H1 (cell line): Measurements from ENCODE around the gene NBEA. TPM values are rescaled to one million over a fixed set of nuclear protein-coding genes. Genes with fewer than 3 reads are reported as not detected.

ENCODE experiments used
- CTCF ChIA-PET: fragments of 300-600 bp; sonication (Branson Sonifier 250); formaldehyde crosslinking; loops from one replicate; lab custom pipeline; 2021; ENCODE audit not compliant: partially characterized antibody; lab: Charles Lee
- POLR2A ChIA-PET: fragments of 300-600 bp; sonication (Branson Sonifier 250); formaldehyde crosslinking; loops from one replicate; lab custom pipeline; 2021; ENCODE audit warnings: inconsistent platforms; ENCODE audit not compliant: partially characterized antibody; lab: Charles Lee
- DNase-seq, 2 experiments: peaks; one replicate each; pipeline versions ENCODE4 v3.0.0 to v3.0.0-alpha.2; 2010 to 2022; ENCODE audit warnings: low spot score in 2 of 2, low read depth in 1 of 2, mixed read lengths in 1 of 2
- FAIRE-seq: peaks from 2 replicates; lab custom pipeline; 2011; peaks lifted over from hg19 to GRCh38; lab: Jason Lieb, UNC
- H2AFZ ChIP-seq: 2 replicates; pipeline ENCODE4 v1.8.1; 2012; ENCODE audit warnings: low read length, inconsistent platforms
- H2AK5ac ChIP-seq: 2 replicates; pipeline ENCODE4 v1.6.1; 2013; ENCODE audit warnings: low read depth, low read length
- H2BK120ac ChIP-seq: replicated peaks from 2 replicates; pipeline ENCODE3; 2013; ENCODE audit warnings: low read depth, low read length, inconsistent platforms
- H2BK12ac ChIP-seq: 2 replicates; pipeline ENCODE4 v1.6.1; 2013; ENCODE audit warnings: low read depth, low read length
- H2BK15ac ChIP-seq: 2 replicates; pipeline ENCODE4 v1.6.1; 2013; ENCODE audit warnings: low read length
- H2BK20ac ChIP-seq: 2 replicates; pipeline ENCODE4 v1.6.1; 2013; ENCODE audit warnings: low read length
- H2BK5ac ChIP-seq: 2 replicates; pipeline ENCODE4 v1.6.1; 2013; ENCODE audit warnings: low read depth, low read length
- H3K14ac ChIP-seq: 2 replicates; pipeline ENCODE4 v1.6.1; 2013; ENCODE audit warnings: inconsistent platforms; ENCODE audit not compliant: insufficient read length
- H3K18ac ChIP-seq: 2 replicates; pipeline ENCODE4 v1.6.1; 2013; ENCODE audit warnings: low read length; ENCODE audit errors: extremely low read depth
- H3K23ac ChIP-seq: 2 replicates; pipeline ENCODE4 v1.6.1; 2013; ENCODE audit warnings: inconsistent platforms; ENCODE audit not compliant: insufficient read length
- H3K23me2 ChIP-seq: 2 replicates; pipeline ENCODE4 v1.6.1; 2013; ENCODE audit warnings: low read depth, low read length
- H3K27ac ChIP-seq: 2 replicates; pipeline ENCODE4 v1.6.1; 2011; ENCODE audit warnings: low read depth, low read length, inconsistent platforms
- H3K27me3 ChIP-seq, 4 experiments: replicated peaks in 1 of 4; 1 replicate in 1 of 4; 2 replicates in 3 of 4; pipeline versions ENCODE4 v1.6.1 to v1.8.1; 2011 to 2013; ENCODE audit warnings: low read length in 3 of 4, mild to moderate bottlenecking in 3 of 4, inconsistent platforms in 2 of 4, mixed read lengths in 2 of 4, moderate library complexity in 1 of 4; ENCODE audit not compliant: control insufficient read depth in 3 of 4, insufficient read depth in 3 of 4; ENCODE audit errors: extremely low read depth in 1 of 4
- H3K36me3 ChIP-seq, 4 experiments: 2 replicates each; pipeline versions ENCODE4 v1.6.1 to v1.8.1; 2011 to 2013; ENCODE audit warnings: mild to moderate bottlenecking in 4 of 4, low read length in 3 of 4, moderate library complexity in 2 of 4, control low read depth in 1 of 4, inconsistent platforms in 1 of 4; ENCODE audit not compliant: insufficient read depth in 4 of 4, control insufficient read depth in 2 of 4
- H3K4ac ChIP-seq: replicated peaks from 2 replicates; pipeline ENCODE3; 2013; ENCODE audit warnings: low read length, low read depth, mixed read lengths, inconsistent platforms; ENCODE audit not compliant: insufficient read length
- H3K4me1 ChIP-seq, 4 experiments: replicated peaks in 1 of 4; 1 replicate in 1 of 4; 2 replicates in 3 of 4; pipeline versions ENCODE4 v1.6.1 to v1.8.1; 2011 to 2013; ENCODE audit warnings: low read length in 3 of 4, inconsistent platforms in 2 of 4, mixed read lengths in 1 of 4; ENCODE audit not compliant: insufficient read depth in 4 of 4, control insufficient read depth in 3 of 4
- H3K4me2 ChIP-seq, 2 experiments: 2 replicates each; pipeline versions ENCODE4 v1.6.1 to v1.8.1; 2011 to 2013; ENCODE audit warnings: low read depth in 2 of 2, low read length in 2 of 2, control low read depth in 1 of 2, inconsistent platforms in 1 of 2, mild to moderate bottlenecking in 1 of 2; ENCODE audit not compliant: insufficient read depth in 1 of 2
- H3K4me3 ChIP-seq, 4 experiments: fragments of 200-600, 300-600 bp in 1 of 4; sonication (generic), shearing (Covaris generic), sonication (Bioruptor Twin) in 1 of 4; 2 replicates each; pipeline versions ENCODE4 v1.5.1 to v1.8.1; 2011 to 2016; ENCODE audit warnings: low read length in 4 of 4, low read depth in 3 of 4, control low read depth in 2 of 4, inconsistent platforms in 2 of 4, mild to moderate bottlenecking in 2 of 4, mixed read lengths in 1 of 4, moderate library complexity in 1 of 4; ENCODE audit not compliant: insufficient read depth in 2 of 4; ENCODE audit errors: extremely low read depth in 1 of 4
- H3K56ac ChIP-seq: replicated peaks from 2 replicates; pipeline ENCODE3; 2013; ENCODE audit warnings: low read depth, mild to moderate bottlenecking, mixed read lengths, low read length, inconsistent platforms; ENCODE audit not compliant: insufficient read length
- H3K79me1 ChIP-seq: 2 replicates; pipeline ENCODE4 v1.6.1; 2013; ENCODE audit warnings: low read depth, low read length, control low read depth
- H3K79me2 ChIP-seq, 2 experiments: 2 replicates each; pipeline versions ENCODE4 v1.6.1 to v1.8.1; 2012 to 2013; ENCODE audit warnings: low read length in 2 of 2, mild to moderate bottlenecking in 2 of 2, inconsistent platforms in 1 of 2; ENCODE audit not compliant: insufficient read depth in 2 of 2, control insufficient read depth in 1 of 2
- H3K9ac ChIP-seq, 4 experiments: replicated peaks in 1 of 4; 1 replicate in 1 of 4; 2 replicates in 3 of 4; pipeline versions ENCODE4 v1.6.1 to v1.8.1; 2011 to 2013; ENCODE audit warnings: low read depth in 3 of 4, low read length in 3 of 4, control low read depth in 2 of 4, mild to moderate bottlenecking in 2 of 4, moderate library complexity in 2 of 4, inconsistent platforms in 1 of 4; ENCODE audit errors: extremely low read depth in 1 of 4
- H3K9me3 ChIP-seq, 2 experiments: 2 replicates each; pipeline versions ENCODE4 v1.6.1 to v1.8.1; 2012 to 2013; ENCODE audit warnings: mild to moderate bottlenecking in 2 of 2, moderate library complexity in 2 of 2, control low read depth in 1 of 2, inconsistent platforms in 1 of 2, low read depth in 1 of 2, low read length in 1 of 2, mixed read lengths in 1 of 2; ENCODE audit not compliant: insufficient read depth in 2 of 2
- H4K20me1 ChIP-seq, 2 experiments: replicated peaks in 1 of 2; 2 replicates each; pipeline versions ENCODE3 to v1.8.1; 2011 to 2013; ENCODE audit warnings: inconsistent platforms in 2 of 2, low read length in 2 of 2, mild to moderate bottlenecking in 1 of 2; ENCODE audit not compliant: insufficient read depth in 2 of 2, control insufficient read depth in 1 of 2
- H4K5ac ChIP-seq: 2 replicates; pipeline ENCODE4 v1.6.1; 2013; ENCODE audit warnings: low read length, low read depth, mixed read lengths, inconsistent platforms; ENCODE audit not compliant: insufficient read length
- H4K8ac ChIP-seq: 2 replicates; pipeline ENCODE4 v1.8.0; 2013; ENCODE audit warnings: mild to moderate bottlenecking, moderate library complexity, low read length, inconsistent platforms; ENCODE audit not compliant: insufficient read depth; ENCODE audit errors: extremely low read depth
- H4K91ac ChIP-seq: replicated peaks from 2 replicates; pipeline ENCODE3; 2013; ENCODE audit warnings: low read length, mixed read lengths, inconsistent platforms; ENCODE audit not compliant: insufficient read length
- CEBPB ChIP-seq: IDR thresholded peaks from 2 replicates; pipeline ENCODE4 v1.6.1; 2012; ENCODE audit warnings: low read depth, low read length
- CREB1 ChIP-seq: IDR thresholded peaks from 2 replicates; pipeline ENCODE4 v1.6.1; 2012; ENCODE audit warnings: inconsistent platforms
- EP300 ChIP-seq, 2 experiments: IDR thresholded peaks; 1 replicate in 1 of 2; 2 replicates in 1 of 2; pipeline ENCODE4 v1.6.1; 2011 to 2012; ENCODE audit warnings: low read depth in 2 of 2, low read length in 2 of 2, mild to moderate bottlenecking in 2 of 2, borderline replicate concordance in 1 of 2, inconsistent platforms in 1 of 2, moderate library complexity in 1 of 2
- FOSL1 ChIP-seq: IDR thresholded peaks from 2 replicates; pipeline ENCODE4 v1.6.1; 2011; ENCODE audit warnings: mild to moderate bottlenecking, low read depth, low read length, moderate library complexity; ENCODE audit not compliant: insufficient read depth
- JUND ChIP-seq: IDR thresholded peaks from 2 replicates; pipeline ENCODE4 v1.6.1; 2011; ENCODE audit warnings: mild to moderate bottlenecking, improper control_type of control experiment, low read length
- KDM5A ChIP-seq: fragments of 200-600 bp; IDR thresholded peaks from 2 replicates; pipeline ENCODE4 v1.7.1; 2012; ENCODE audit warnings: mild to moderate bottlenecking, low read length, inconsistent platforms, mixed read lengths
- MAFK ChIP-seq: IDR thresholded peaks from 2 replicates; pipeline ENCODE4 v1.6.1; 2012; ENCODE audit warnings: low read depth, mild to moderate bottlenecking, improper control_type of control experiment, low read length
- RFX5 ChIP-seq: IDR thresholded peaks from 2 replicates; pipeline ENCODE4 v1.6.1; 2011; ENCODE audit warnings: low read depth, low read length, improper control_type of control experiment, borderline replicate concordance
- SIRT6 ChIP-seq: IDR thresholded peaks from one replicate; pipeline ENCODE4 v1.7.1; 2012; ENCODE audit warnings: low read length, inconsistent platforms
- SP4 ChIP-seq: IDR thresholded peaks from 2 replicates; pipeline ENCODE4 v1.6.1; 2012; ENCODE audit warnings: low read length, inconsistent platforms
- WGBS, 2 experiments: shearing (Covaris generic) in 1 of 2; methylation state at CpG; one replicate each; pipeline versions ENCODE4 v1.1.6 to v1.1.7; 2013 to 2015; ENCODE audit warnings: low lambda C conversion rate in 2 of 2, mixed read lengths in 2 of 2, inconsistent platforms in 1 of 2, low coverage in 1 of 2, missing lambda C conversion rate in 1 of 2; ENCODE audit not compliant: insufficient replicate concordance in 2 of 2, insufficient coverage in 1 of 2, insufficient read length in 1 of 2; ENCODE audit errors: extremely low coverage in 1 of 2, missing lambda C conversion rate in 1 of 2; 5-methylcytosine and 5-hydroxymethylcytosine counted together
- polyA plus RNA-seq, 7 experiments: library from polyadenylated mRNA; depleted of rRNA in 3 of 7; stranded (reverse) in 5 of 7; unstranded in 2 of 7; fragments of >200 nt in 5 of 7; fragments of 200-250 nt in 2 of 7; gene quantifications; 1 replicate in 5 of 7; 2 replicates in 1 of 7; 4 replicates in 1 of 7; pipeline versions ENCODE4 v1.2.1 to v1.2.3, GENCODE V29; 2011 to 2013; ENCODE audit warnings: missing spikeins in 2 of 7, mixed read lengths in 2 of 7
- total RNA-seq: library from RNA; stranded (reverse); fragmentation: NEBNext Ultra II Directional; extraction: Animal tissue kit (Norgen Biotek cat#: 25700); gene quantifications from 2 replicates; pipeline ENCODE4 v1.2.1, GENCODE V29; 2021
- TF ChIP-seq, protein P1 (sequence below): IDR thresholded peaks from 2 replicates; pipeline ENCODE4 v1.6.1; 2012; ENCODE audit warnings: inconsistent platforms
- TF ChIP-seq, protein P2 (sequence below), 3 experiments: IDR thresholded peaks; 1 replicate in 2 of 3; 2 replicates in 1 of 3; pipeline versions ENCODE4 v1.5.1 to v1.6.1; 2011; ENCODE audit warnings: low read length in 3 of 3, mild to moderate bottlenecking in 3 of 3, inconsistent platforms in 2 of 3, low read depth in 1 of 3, moderate library complexity in 1 of 3; ENCODE audit not compliant: insufficient read depth in 1 of 3; ENCODE audit errors: control extremely low read depth in 1 of 3

Gene NBEA
- total and polyA plus RNA-seq, 2 of the 8 experiments (the other 6 are each of a cell fraction or from before 2014, with no cell fraction given): 14.2 to 21.5 TPM

DNA sequence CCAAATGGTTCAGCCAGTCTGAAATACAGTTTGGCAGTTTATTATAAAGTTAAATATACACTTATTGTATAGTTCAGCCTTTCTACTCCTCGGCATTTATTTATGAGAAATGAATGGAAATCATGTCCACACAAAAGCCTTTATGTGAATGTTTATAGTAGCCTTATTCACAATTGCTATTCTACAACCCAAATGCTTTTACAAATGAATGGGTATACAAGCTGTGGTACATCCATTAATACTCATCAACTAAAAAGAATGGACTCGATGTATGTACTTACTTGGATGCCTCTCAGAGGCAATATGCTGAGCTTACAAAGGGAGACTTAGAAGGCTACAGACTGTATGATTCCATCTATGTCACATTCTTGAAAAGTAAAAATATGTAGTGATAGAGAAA, 150.7 kb downstream of the NBEA start:
- Histone ChIP-seq H3K4ac (no peak overlapping the region), H3K9me3 (no peaks in the 10 kb centered on the region), H3K36me3 (no peaks in the 10 kb centered on the region), H2BK120ac (no peak overlapping the region), H4K5ac (no peak overlapping the region), H3K27me3 (no peaks in the 10 kb centered on the region), H2AK5ac (no peak overlapping the region), H2BK12ac (no peak overlapping the region), H3K23ac (no peak overlapping the region), H3K27ac (no peak overlapping the region), H2BK15ac (no peak overlapping the region), H3K4me3 (no peak overlapping the region), H3K4me2 (no peak overlapping the region), H3K18ac (no peak overlapping the region), H3K14ac (no peak overlapping the region), H3K56ac (no peak overlapping the region), H3K79me2 (no peaks in the 10 kb centered on the region), H3K79me1 (no peaks in the 10 kb centered on the region), H4K8ac (no peak overlapping the region), H3K23me2 (no peaks in the 10 kb centered on the region; the same call in 1 of the 2 replicates), H2AFZ (no peak overlapping the region), H2BK20ac (no peak overlapping the region), H4K91ac (no peak overlapping the region), H3K4me1 (no peaks in the 10 kb centered on the region), H4K20me1 (no peaks in the 10 kb centered on the region), H3K9ac (no peak overlapping the region), H2BK5ac (no peak overlapping the region)
- ChIA-PET POLR2A (no interaction called here), CTCF (interaction anchor here (1.2 kb wide), 1 partner anchor 15 kb away, joined by 3 read pairs; no protein-coding TSS in a partner anchor)
- no peak for DNase-seq
- no peak for FAIRE-seq
- 76% methylated on average over 2 of the region's 2 CpGs; no CpG with 5 or more reads in 1 of the 2 experiments for WGBS, 2 experiments
- no peak for TF ChIP-seq SIRT6
- TF ChIP-seq, protein P1, sequence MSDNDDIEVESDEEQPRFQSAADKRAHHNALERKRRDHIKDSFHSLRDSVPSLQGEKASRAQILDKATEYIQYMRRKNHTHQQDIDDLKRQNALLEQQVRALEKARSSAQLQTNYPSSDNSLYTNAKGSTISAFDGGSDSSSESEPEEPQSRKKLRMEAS: no peak
- TF ChIP-seq, protein P2, sequence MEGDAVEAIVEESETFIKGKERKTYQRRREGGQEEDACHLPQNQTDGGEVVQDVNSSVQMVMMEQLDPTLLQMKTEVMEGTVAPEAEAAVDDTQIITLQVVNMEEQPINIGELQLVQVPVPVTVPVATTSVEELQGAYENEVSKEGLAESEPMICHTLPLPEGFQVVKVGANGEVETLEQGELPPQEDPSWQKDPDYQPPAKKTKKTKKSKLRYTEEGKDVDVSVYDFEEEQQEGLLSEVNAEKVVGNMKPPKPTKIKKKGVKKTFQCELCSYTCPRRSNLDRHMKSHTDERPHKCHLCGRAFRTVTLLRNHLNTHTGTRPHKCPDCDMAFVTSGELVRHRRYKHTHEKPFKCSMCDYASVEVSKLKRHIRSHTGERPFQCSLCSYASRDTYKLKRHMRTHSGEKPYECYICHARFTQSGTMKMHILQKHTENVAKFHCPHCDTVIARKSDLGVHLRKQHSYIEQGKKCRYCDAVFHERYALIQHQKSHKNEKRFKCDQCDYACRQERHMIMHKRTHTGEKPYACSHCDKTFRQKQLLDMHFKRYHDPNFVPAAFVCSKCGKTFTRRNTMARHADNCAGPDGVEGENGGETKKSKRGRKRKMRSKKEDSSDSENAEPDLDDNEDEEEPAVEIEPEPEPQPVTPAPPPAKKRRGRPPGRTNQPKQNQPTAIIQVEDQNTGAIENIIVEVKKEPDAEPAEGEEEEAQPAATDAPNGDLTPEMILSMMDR (IDR thresholded peaks at IDR 0.05; ENCODE audit: control extremely low read depth in 1 of 3, insufficient read depth in 1 of 3, low read depth in 1 of 3, low read length in 3 of 3): no peak
- no peak for TF ChIP-seq CEBPB
- TF ChIP-seq KDM5A: no peak
- TF ChIP-seq MAFK: no peak
- TF ChIP-seq RFX5: no peak
- no peak for TF ChIP-seq CREB1
- TF ChIP-seq SP4: no peak
- TF ChIP-seq EP300 (IDR thresholded peaks at IDR 0.05; ENCODE audit: borderline replicate concordance in 1 of 2, low read depth in 2 of 2, low read length in 2 of 2): no peak
- TF ChIP-seq JUND: no peak
- TF ChIP-seq FOSL1: no peak
